GM21447 (cell line): ENCODE measurements around the gene KLF1.
"Not testable (repeated sequence)": the region's sequence is repeated elsewhere in the genome, so short reads cannot be mapped to it uniquely, and the experiment has no call there.

ENCODE experiments used
- ATAC-seq: cut with Tn5 transposase; IDR thresholded peaks from one replicate; pipeline ENCODE4 v1.9.1; 2021; ENCODE audit not compliant: unreplicated experiment

Gene KLF1

DNA sequence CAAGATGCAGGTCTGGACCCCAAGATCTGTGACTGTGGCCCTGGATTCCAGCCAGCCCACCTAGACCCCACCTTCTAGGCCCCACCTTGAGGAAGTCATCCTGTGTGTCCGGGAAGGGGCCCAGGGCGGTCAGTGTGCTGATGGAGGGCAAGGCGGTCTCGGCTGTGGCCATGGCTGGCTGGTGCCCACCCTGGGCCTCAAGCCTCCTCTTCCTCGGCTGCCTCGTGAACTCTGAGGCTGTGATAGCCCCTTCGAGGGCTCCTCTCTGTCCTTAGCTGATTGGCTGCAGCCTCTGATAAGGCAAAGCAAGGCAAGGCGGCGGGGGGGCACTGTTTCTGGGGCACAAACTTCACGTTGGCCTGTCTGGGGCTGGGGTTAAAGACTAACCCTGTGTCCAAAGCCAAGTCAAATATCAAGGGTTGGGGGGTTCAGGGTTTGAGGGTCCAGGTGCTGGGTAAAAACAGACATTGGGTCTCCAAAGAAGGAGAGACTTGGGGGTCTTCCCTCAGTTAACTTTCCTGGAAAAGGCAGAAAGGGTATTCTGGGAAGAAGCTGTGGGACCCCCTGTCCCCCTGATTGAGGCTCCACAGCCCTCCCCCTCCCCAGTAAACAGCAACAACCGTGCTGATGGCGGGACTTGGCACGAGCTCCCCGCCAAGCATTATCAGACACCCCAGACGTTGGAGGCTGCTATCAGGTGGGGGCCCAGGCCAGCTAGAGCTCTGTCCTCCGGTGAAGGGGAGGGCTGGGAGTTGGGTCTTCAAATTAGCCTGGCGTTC is at the start of gene KLF1:
TSS of gene KLF1 (minus strand) at position 233 of the 779 bp plus-strand sequence. CDS start at position 172, 61 bp downstream.
- ATAC-seq, result no peak

DNA sequence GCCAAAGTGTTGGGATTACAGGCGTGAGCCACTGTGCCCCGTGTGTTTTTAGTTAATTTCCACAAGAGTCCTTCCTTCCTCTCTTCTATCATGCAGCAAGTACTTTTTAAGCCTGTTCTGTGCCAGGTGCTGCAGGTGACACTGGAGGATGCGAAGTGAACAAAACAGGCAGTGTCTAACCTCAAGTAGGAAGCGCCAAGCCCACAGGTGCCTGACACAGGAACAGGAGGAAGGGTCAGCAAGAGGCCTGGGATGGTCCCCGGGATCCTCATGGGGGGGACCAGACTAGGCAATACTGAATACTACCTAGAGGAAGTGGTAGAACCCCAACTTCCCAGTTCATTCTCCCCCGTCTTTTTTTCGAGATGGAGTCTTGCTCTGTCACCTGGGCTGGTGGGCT is 49.6 kb upstream of the KLF1 start:
- ATAC-seq, result no peak

DNA sequence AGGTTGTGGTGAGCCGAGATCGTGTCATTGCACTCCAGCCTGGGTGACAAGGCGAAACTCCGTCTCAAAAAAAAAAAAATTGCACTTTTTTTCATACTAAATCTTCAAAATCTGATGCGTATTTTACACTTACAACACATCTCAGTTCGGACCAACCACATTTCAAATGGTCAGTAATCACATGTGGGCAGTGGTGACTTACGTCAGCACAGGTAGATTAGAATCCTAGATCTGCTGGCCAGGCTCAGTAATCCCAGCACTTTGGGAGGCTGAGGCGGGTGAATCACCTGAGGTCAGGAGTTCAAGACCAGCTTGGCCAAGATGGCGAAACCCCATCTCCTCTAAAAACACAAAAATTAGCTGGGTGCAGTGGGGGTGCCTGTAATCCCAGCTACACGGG is 48.1 kb upstream of the KLF1 start:
- ATAC-seq, result no peak

DNA sequence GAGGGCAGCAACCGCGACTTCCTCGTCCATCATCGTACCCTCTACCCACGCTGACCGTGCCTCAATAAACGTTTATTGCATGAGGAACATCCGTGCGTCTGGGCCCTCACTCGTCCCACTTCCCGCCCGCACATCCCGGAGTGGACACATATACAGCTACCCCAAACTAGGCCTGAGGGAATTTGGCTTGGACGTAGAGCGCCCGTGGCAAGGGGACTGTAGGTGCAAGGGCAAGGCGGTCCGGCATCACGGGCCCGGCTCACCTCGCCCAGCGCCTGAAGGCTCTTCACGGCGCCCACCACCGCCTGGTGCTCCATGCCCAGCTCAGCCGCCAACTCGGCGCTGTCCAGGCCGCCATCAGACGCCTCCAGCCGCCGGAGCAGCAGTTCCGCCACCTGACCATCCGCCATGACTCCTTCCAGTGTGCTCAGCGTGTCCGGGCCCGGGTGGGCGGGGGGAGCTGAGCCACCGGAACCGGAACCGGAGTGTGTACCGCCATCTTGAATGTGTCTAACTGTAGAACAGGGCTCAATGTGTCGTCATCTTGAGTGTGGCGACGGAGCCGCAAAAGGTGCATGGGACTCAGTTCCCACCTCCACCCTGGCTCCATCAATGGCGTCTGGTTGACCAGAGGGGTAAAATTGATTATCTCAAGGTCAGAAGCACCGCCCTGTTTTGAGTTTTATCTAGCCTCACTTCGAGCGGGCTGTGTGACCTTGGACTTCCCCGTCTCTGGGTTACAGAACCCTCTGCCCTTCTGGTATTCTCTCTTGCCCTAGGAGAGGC is 46.5 kb upstream of the KLF1 start, which contains the start of gene FARSA:
TSS of gene FARSA (minus strand) at position 425 of the 786 bp plus-strand sequence. CDS start at position 410, 15 bp downstream.
- peak; percentile 42 for ATAC-seq

DNA sequence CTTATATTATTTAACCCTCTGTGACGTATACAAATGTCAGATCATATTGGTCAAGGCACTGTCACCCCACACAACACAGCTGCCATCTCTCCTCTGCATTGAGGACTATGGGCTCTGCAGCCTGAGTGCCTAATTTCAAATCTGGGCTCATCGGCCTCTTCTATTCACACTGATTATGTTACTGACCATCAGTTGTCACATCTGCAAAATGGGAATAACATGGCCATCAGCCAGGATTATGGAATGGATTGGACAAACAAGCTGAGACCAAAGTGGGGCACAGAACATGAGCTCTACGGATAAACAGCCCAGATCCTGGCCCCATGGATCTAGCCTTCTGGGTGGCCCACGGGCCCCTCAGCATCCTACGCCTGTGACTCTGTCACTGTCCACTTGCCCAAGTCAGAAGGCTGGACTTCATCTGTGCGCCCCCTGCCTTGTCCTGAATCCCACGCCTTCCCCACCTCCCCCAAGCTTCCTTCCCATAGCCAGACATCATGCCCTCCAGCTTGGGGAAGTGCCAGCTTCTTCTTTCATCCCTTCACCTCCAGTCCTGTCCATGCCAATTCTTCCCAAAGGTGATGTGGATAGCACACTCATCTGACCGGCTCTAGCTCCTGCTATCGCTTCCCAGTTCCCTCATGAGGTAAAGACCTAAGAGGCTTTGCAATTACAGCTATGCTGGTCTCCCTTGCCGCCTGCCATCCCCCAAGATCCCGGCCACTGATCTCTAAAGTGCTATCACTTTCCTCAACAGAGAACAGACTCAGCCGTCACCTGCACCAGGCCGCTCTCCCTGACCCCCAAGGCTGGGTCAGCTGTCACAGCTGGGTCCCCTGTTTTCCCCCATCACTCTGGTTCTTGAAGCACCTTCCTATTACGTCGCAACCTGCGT is 45.6 kb upstream of the KLF1 start:
- ATAC-seq, result no peak

DNA sequence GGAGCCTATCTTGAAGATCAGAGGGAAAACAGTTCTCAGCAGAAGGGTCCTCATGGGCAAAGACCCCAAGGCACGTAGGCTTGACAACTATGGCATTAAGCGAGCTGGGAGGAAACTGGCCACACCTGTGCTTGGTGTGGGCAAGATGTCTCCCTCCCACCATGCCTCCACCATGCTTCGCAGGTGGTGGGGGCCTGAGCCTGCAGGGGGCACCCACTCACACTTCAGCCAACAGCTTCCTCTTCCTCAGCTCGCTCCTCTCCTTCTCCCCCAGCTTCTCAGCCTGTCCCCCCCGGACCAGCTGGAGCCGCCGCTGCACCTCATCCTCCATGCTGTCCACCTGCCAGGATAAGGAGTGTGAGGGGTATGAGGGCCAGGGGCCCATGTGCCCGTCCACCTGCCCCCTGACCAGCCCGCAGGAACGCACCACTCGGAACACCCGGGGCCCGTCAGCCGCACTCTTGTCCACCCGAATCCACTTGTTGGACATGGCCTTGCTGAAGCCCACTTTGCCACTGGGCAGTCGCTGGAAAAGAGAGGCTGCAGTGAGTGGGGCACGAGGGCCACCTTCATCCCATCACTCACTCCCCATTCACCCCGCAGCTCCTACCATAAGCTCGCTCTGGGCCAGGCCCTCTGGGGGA is 43.1 kb upstream of the KLF1 start:
- ATAC-seq, result no peak

DNA sequence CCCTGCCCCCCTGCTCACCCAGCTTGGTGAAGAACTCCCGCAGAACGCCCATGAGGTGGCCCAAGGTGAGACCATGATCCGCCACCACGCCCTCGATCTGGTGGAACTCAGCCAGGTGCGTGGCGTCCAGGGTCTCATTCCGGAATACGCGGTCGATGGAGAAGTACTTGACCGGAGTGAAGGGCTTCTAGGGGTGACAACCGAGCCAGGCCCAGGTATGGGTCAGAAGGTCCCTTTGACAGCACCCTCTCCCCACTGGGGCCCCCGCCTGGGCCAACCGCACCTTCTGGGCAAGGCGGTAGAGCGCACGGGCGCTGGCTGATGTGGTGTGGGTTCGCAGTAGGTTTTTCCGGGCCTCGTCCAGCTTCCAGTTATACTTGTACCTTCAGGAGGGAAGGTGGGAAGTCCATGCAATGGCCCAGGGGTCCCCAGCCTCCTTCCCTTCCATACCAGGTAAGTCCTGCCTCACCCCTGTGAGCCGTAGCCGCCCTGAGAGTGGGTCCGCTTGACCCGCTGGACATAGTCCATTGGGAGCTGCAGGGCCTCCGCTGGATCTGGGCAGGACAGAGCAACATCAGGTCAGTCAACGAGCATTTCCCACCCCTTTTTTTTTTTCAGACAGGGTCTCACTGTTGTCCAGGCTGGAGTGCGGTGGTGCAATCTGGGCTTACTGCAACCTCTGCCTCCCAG is 37.8 kb upstream of the KLF1 start:
- no peak for ATAC-seq

DNA sequence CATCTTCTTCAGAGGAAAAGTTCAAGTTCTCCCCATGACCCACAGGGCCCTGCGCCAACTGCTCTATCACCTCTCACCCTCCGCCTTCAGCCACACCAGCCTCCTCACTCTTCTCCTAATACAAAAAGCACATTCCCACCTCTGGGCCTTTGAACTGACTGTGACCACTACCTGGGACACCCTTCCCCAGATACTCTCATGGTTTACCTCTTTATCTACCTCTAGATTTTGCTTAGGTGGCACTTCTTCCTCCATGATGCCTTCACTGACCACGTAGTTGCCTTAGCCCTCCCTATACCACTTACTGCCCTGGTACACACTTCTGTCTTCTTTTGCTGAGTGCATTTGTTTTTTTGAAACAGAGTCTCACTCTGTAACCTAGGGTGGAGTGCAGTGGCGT is 36.0 kb upstream of the KLF1 start:
- no peak for ATAC-seq

DNA sequence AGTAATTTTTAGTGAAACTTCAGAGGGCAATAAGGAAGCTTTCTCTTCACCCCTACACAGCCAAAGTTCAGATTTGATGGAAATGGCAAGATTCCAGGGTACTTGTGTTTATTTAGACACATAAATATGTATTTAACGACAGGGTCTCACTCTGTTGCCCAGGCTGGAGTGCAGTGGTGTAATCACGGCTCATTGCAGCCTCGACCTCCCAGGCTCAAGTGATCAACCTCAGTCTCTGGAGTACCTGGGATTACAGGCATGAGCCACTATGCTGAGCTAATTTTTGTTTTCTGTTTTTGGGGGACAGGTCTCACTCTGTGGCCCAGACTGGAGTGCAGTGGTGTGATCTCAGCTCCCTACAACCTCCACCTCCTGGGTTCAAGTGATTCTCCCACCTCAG is 34.0 kb upstream of the KLF1 start:
- ATAC-seq, result no peak

DNA sequence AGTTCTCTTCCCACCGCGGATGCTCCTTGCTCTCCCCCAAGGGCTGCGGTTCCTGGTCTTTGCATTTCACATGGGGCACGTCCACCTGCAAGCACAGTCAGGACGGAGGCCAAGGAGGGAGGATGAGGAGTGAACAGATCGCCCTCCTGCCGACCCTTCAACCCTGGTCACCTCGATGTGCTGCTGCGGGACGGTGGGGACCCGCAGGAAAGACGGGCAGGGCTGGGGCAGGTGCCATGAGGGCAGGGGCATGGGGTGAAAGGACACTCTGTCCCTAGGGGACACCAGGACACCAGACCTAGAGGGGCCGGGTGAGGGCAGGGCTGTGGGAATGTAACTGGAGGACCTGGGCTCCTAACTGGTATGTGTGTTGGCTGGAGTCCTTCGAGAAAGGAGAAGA is 31.3 kb upstream of the KLF1 start:
- ATAC-seq, result no peak

DNA sequence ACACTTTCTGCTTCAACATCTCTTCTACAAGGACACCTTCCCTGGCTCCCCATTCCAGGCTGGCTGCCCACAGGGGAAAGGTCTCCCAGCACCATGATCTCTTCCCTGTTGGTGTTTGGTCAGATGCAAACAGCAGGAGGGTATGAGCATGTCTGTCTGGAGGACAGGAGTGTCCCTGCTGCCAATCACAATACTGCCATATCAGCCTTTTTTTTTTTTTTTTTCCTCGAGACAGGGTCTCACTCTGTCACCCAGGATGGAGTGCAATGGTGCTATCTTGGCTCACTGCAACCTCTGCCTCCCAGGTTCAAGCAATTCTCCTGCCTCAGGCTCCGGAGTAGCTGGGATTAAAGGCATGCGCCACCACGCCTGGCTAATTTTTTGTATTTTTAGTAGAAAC is 28.9 kb upstream of the KLF1 start:
- ATAC-seq, result not testable (repeated sequence)

DNA sequence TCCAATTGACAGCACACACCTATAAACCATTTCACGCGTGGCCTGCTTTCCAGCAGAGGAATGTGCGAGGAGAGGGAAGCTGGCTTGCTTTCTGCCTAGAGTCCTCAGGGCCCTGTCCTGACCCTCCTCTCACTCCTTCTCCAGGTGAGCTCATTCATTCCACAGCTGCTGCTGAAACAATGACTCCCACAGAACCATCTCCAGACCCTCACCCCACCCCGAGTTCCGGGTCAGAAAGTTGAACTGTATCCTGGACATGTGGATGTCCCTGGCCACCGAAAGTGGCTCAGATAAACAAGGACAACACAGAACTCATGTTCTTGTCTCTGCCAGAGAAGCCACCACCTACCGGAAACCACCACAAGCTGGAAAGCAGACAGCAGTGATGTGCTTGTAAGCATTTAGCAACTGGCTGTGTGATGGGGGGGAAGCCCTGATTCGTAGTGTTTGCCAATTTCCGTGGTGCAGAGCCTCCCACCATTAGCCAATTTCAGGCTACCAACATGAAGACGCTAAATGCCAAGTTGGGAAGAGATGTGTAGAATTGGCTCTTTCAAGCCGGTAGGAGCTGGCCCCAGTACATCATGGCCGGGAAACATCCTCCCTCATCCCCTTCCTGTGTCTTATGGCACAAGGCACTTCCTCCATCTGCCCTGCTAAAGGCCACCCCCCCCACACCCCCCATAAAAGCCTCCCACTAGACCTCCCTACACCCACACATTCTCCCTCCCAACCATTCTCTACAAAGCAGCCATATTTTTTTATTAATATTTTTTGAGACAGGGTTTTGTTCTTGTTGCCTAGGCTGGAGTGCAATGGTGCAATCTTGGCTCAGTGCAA is 27.1 kb upstream of the KLF1 start:
- ATAC-seq, result no peak

DNA sequence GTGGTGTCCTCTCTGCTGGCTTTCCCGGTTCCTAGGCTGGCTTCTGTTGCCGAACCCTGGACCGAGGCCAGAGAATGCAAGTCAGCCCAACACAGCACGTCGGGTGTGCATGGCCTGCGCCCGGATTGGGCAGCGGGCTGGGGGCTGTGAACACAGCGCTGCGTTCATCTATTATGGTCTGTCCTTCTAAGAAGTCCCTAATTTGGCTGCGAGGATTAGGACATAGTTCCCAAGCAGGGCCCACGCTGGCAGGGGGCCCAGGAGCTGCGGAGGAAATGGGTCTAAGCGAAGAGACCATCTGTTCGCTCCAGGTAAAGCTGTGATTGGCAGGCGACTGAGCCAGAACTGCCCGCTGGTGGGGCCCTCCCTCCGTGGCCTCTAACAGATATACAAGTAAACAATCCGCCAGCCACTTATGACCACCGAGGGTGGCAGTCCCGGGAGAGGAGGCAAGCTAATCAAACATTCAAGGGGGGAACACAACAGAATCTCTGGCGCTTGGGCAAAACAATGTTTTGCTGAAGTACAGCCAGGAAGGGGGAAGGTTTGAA is 26.1 kb upstream of the KLF1 start:
- no peak for ATAC-seq

DNA sequence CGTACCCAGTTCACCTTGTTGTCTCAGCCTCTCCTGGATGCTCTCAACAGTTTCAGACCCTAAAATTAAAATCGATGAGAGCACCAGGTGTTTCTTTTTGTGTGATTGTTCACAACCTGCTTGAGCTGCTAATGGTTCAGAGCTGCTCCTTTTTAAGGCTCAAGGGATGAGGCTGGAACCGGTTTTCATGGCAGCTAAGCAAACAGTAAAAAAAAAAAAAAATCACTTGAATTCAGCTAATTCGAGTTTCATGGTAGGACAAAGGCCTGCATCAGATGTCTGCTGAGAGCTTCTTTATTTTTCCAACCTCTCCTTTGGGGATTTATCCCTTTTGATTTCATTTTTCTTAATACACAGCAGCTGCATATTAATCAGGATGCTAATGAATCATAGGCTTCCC is 25.6 kb upstream of the KLF1 start:
- no peak for ATAC-seq

DNA sequence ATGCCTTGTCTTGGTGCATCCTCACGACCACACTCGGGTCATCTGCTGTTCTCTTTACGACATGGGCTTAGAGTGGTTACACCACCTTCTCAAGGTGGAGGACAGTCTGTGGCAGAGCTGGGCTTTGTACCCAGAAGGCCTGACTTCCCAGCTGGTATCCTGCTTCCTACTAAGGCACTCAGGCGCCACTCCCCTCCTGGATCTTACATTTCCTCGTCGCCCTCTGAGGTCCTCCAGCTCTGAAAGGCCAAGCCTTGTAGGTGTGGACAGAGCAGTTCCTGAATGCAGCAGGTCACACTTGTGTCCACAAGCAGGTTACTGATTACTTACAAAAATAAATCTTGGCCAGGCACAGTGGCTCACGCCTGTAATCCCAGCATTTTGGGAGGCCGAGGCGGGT is 20.2 kb upstream of the KLF1 start:
- ATAC-seq, result no peak

DNA sequence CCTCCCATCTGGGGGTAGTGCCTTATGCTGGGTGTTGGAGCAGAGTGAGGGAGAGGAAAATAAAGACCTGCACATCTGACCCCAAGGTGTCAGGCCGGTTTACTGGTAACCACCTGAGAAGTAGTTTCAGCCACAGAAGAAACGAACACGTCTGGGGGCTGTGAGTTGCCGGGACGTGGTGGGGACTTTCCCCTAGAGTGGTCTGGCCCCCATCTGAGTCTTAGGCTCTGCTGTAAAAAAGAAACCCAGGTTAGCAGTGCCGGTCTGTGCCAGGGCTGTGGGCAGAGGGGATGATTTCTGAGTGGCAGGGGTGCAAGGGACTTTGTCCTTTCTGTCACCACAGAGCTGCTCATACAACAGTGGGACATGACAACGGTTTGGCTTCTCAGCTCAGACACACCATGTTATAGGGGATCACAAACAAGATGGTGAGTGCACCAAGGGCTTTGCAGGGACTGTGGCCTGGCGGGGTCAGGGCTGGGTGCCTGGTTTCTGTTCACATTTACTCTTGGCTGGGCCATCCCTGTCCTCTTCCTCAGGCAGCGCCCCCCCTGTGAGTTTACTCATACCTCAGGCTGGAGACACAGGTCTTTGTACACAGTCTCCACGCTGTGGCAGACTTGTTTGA is 13.0 kb upstream of the KLF1 start:
- ATAC-seq, result peak; percentile 82

DNA sequence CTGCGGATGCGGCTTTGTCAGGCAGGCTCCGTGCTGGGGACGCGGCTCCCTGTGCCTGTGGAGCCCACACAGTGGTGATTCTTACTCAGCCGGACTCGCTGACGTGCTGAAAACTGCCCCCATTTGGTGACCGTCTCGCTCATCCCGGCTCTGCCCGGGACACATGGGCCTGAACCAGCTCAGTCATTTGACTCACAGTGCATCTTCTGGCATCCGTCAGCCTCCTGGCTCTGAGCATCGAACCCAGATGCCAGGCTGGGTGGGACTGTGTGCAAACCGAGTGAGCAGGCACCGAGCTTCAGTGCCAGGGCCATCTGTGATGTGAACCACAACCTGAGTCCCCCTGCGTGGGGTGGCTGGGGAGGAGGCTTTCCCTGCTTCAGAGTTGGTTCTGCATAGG is 9.5 kb upstream of the KLF1 start:
- no peak for ATAC-seq

DNA sequence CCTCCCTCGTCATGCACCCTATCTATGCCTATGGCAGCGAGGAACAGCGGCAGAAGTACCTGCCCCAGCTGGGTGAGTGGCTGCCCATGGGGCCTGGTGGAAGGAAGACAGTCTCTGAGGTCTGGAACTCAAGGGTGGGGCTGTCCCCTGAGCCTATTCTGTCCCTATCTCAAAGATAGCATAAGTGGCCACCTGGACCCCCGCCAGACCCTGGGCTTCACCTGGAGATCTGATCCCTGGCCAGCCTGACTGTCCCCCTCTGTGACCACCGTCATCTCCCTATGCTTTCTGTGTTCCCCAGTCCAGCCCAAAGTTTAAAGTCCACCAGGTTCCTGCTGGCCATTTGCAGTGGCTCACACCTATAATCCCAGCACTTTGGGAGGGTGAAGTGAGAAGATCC is 6.6 kb upstream of the KLF1 start:
- no peak for ATAC-seq
